AG04449 (cell line): ENCODE data around the gene SMARCA5.

Source experiments
- CTCF ChIA-PET: fragments of 350-600 bp; formaldehyde crosslinking; extraction: SDS; loops from one replicate; lab custom pipeline; 2021; ENCODE audit warnings: antibody characterized with exemption; lab: Yijun Ruan, JAX
- POLR2A ChIA-PET: fragments of 400-600, 350-600 bp; formaldehyde crosslinking; extraction: SDS; loops from one replicate; lab custom pipeline; 2020; ENCODE audit warnings: antibody characterized with exemption, inconsistent platforms; lab: Yijun Ruan, JAX
- DNase-seq: peaks from one replicate; pipeline ENCODE4 v3.0.0-alpha.2; 2010; ENCODE audit warnings: low read depth, low spot score
- H3K4me3 ChIP-seq: 2 replicates; pipeline ENCODE4 v1.5.1; 2011; ENCODE audit warnings: low read depth, mild to moderate bottlenecking, control low read depth, low read length
- TF ChIP-seq, protein P1 (sequence below): IDR thresholded peaks from one replicate; pipeline ENCODE4 v1.5.1; 2011; ENCODE audit warnings: mild to moderate bottlenecking, moderate library complexity, low read length, control low read depth, inconsistent platforms; ENCODE audit not compliant: insufficient read depth; ENCODE audit errors: missing control alignments

SMARCA5 gene

GRCh38 chr4:143558823-143559756, 45.6 kb downstream of the SMARCA5 start:
- peak overlapping the region; percentile 60 for H3K4me3 ChIP-seq
- DNase-seq, result no peak
- ChIA-PET POLR2A (no interaction called here), CTCF (interaction anchor here (2.1 kb wide), 1 partner anchor 11 kb away, joined by 10 read pairs; no protein-coding TSS in a partner anchor)
- TF ChIP-seq, protein P1, sequence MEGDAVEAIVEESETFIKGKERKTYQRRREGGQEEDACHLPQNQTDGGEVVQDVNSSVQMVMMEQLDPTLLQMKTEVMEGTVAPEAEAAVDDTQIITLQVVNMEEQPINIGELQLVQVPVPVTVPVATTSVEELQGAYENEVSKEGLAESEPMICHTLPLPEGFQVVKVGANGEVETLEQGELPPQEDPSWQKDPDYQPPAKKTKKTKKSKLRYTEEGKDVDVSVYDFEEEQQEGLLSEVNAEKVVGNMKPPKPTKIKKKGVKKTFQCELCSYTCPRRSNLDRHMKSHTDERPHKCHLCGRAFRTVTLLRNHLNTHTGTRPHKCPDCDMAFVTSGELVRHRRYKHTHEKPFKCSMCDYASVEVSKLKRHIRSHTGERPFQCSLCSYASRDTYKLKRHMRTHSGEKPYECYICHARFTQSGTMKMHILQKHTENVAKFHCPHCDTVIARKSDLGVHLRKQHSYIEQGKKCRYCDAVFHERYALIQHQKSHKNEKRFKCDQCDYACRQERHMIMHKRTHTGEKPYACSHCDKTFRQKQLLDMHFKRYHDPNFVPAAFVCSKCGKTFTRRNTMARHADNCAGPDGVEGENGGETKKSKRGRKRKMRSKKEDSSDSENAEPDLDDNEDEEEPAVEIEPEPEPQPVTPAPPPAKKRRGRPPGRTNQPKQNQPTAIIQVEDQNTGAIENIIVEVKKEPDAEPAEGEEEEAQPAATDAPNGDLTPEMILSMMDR, result peak; percentile 30

GRCh38 chr4:143559757-143560147, 46.2 kb downstream of the SMARCA5 start:
- DNase-seq, result no peak
- POLR2A ChIA-PET, result no interaction called here
- peak overlapping the region; percentile 60 for H3K4me3 ChIP-seq
- TF ChIP-seq, protein P1, result no peak
- CTCF ChIA-PET, result interaction anchor here (2.1 kb wide), 1 partner anchor 12 kb away, joined by 10 read pairs; no protein-coding TSS in a partner anchor

- no peak overlapping the region for H3K4me3 ChIP-seq
- ChIA-PET CTCF (no interaction called here), POLR2A (no interaction called here)
- DNase-seq, result no peak
- TF ChIP-seq, protein P1, result no peak
Measured at GRCh38 chr4:143564472-143564871, 51.0 kb downstream of the SMARCA5 start.

- DNase-seq, result no peak
- TF ChIP-seq, protein P1, result no peak
- no peak overlapping the region for H3K4me3 ChIP-seq
- POLR2A ChIA-PET, result no interaction called here
- CTCF ChIA-PET, result no interaction called here
Measured at GRCh38 chr4:143575331-143575730, 61.8 kb downstream of the SMARCA5 start.

GRCh38 chr4:143581331-143581946, 67.9 kb downstream of the SMARCA5 start:
- POLR2A ChIA-PET, result no interaction called here
- CTCF ChIA-PET, result no interaction called here
- DNase-seq, result no peak
- no peak overlapping the region for H3K4me3 ChIP-seq
- TF ChIP-seq, protein P1, result no peak

- TF ChIP-seq, protein P1, result no peak
- ChIA-PET CTCF (no interaction called here), POLR2A (no interaction called here)
- H3K4me3 ChIP-seq, result no peak overlapping the region
- DNase-seq, result no peak
Measured at GRCh38 chr4:143585548-143585947, 72.0 kb downstream of the SMARCA5 start.
